Stomach smooth muscle (tissue), 2 donors: ENCODE results near the gene TP73.

Source experiments
- H3K27ac ChIP-seq: one replicate; pipeline ENCODE4 v1.7.0; 2013; ENCODE audit warnings: mild to moderate bottlenecking, low read length, inconsistent platforms
- H3K27me3 ChIP-seq, 2 donors: one replicate each; pipeline ENCODE4 v1.7.0; 2013; ENCODE audit warnings: low read length in 2 of 2; ENCODE audit not compliant: insufficient read depth in 2 of 2, control insufficient read depth in 1 of 2
- H3K36me3 ChIP-seq, 2 donors: one replicate each; pipeline ENCODE4 v1.7.0; 2013; ENCODE audit warnings: low read length in 2 of 2; ENCODE audit not compliant: control insufficient read depth in 2 of 2, insufficient read depth in 2 of 2
- H3K4me1 ChIP-seq: one replicate; pipeline ENCODE4 v1.7.0; 2013; ENCODE audit warnings: low read length; ENCODE audit not compliant: control insufficient read depth, insufficient read depth
- H3K4me3 ChIP-seq, 2 donors: one replicate each; pipeline ENCODE4 v1.7.0; 2013; ENCODE audit warnings: low read length in 2 of 2
- H3K9ac ChIP-seq, 2 donors: one replicate each; pipeline ENCODE4 v1.7.0; 2013; ENCODE audit warnings: low read length in 2 of 2, mild to moderate bottlenecking in 1 of 2
- H3K9me3 ChIP-seq, 2 donors: one replicate each; pipeline ENCODE4 v1.7.0; 2013; ENCODE audit warnings: low read length in 2 of 2; ENCODE audit not compliant: control insufficient read depth in 2 of 2
- donor health status: healthy.
- donor health status: Pancreatic carcinoma.

TP73 gene

DNA sequence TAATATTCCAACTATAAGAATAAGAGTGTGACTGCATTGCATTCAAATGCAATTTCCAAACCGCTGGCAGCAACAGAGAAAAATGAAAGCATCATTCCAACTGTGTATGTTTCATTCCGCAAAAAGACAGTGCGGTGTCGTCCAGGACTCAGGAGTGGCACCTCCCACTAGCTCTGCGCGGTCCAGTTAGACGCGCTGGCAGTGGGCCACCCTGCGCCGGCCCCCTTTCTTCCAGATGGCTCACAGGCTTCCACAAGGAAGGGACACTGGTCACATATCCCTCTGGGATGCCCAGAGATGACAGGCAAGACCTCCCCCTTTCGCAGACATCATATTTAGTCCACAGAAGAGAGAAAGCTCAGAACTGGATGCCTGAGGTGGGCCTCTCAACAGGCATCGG, 14.3 kb upstream of the TP73 start:
- no peaks in the 10 kb centered on the region for H3K4me1 ChIP-seq
- peaks cover 50 to 58% of the 10 kb centered on the region in 2 donors for H3K36me3 ChIP-seq
- no peak overlapping the region for H3K4me3 ChIP-seq
- H3K9ac ChIP-seq = no peak overlapping the region
- H3K27me3 ChIP-seq = no peaks in the 10 kb centered on the region
- H3K9me3 ChIP-seq = no peaks in the 10 kb centered on the region
- H3K27ac ChIP-seq = no peak overlapping the region

DNA sequence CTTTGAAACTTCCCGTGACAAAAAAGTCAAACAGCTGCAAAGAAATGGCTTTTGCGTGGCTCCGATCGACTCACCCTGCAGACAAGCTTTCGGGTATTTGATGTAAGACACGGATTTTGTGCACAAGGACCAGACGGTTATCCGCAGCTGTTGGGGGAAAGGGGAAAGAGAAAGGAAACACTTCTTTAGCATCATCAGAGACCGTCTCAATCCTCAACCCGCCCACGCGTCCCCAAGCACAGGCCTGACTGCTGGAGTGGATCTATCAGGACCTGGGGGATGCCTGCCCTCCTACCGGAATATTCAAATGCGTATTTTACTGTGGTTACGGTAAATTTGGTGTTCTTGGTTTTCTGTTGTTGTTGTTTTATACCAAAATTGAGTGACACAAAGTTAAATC, 13.6 kb upstream of the TP73 start:
- no peak overlapping the region for H3K27ac ChIP-seq
- no peaks in the 10 kb centered on the region for H3K4me1 ChIP-seq
- no peaks in the 10 kb centered on the region for H3K9me3 ChIP-seq
- no peaks in the 10 kb centered on the region for H3K27me3 ChIP-seq
- H3K9ac ChIP-seq = no peak overlapping the region
- H3K36me3 ChIP-seq = peaks cover 45 to 53% of the 10 kb centered on the region in 2 donors
- H3K4me3 ChIP-seq = no peak overlapping the region

DNA sequence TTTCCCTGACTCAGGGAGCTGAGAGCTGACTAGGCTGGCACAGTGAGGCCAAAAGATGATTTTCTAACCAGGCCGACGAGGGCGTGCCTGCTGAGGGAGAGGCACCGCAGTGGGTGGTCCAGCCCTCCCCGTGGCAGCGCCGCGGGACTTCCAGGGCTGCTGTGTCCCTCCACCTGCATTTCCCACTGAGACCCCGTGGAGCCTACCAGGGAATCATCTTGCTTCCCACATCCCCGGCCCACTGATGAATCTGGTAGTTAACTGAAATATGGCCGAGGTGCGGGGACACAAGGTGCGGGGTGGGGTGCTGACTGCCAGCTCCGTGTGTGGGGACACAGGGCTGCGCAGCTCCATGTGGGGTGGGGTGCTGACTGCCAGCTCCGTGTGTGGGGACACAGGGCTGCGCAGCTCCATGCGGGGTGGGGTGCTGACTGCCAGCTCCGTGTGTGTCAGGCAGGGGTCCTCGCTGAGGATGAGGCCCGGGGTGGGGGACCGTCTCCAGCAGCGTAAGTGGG, 12.9 kb upstream of the TP73 start:
- Histone ChIP-seq H3K4me1 (no peaks in the 10 kb centered on the region), H3K27me3 (no peaks in the 10 kb centered on the region), H3K9me3 (no peaks in the 10 kb centered on the region), H3K36me3 (peaks cover 39 to 47% of the 10 kb centered on the region in 2 donors), H3K27ac (no peak overlapping the region), H3K9ac (no peak overlapping the region), H3K4me3 (no peak overlapping the region)

DNA sequence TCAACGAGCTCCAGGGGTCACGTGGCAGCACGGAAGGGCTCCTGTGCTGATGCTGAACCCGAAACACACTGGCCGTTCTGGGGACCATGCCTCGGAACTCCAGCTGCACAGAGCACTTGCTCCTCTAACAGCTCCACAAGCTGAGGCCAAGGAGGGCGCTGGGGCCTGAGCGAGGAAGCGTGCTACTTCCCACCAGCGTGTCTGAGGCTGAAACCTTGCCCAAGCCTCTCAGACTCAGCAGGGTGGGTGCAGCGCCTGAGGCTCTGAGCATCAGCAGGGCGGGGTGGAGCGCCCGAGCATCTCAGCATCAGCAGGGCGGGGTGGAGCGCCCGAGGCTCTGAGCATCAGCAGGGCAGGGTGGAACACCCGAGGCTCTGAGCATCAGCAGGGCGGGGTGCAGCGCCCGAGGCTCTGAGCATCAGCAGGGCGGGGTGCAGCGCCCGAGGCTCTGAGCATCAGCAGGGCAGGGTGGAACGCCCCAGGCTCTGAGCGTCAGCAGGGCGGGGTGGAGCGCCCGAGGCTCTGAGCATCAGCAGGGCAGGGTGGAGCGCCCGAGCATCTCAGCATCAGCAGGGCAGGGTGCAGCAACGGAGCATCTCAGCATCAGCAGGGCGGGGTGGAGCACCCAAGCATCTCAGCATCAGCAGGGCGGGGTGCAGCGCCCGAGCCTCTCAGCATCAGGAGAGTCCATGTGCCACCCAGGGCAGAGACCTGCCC, 12.0 kb upstream of the TP73 start:
- no peaks in the 10 kb centered on the region for H3K4me1 ChIP-seq

DNA sequence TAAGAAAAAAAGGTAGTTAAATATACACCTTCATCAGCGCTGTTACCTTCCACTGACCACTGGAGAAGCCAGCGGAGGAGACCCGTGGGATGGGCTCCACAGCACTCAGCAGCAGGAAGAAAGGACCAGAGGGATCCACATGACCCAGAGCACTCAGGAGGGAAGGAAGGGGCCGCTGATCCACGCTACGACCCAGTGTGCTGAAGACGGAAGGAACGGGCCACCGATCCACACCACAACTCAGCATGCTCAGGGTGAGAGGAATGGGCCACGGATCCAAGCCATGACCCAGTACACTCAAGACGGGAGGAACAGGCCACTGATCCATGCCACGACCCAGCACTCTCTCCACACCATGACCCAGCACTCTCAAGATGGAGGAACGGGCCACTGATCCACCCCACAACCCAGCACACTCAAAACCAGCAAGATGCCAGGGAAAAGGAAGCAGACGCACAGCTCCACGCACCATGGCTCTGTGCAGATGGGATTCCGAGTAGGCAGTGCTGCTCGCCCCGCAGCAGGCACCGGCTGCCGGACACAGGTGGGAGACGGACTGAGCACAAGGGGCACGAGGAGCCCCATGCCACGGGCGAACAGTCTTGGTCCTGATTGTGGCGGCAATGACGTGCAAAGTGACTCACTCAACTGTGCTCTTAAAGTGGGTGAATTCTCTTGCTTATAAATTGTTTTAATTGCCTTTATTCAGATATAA, 11.1 kb upstream of the TP73 start:
- Histone ChIP-seq H3K9me3 (no peaks in the 10 kb centered on the region), H3K4me3 (no peak overlapping the region), H3K27me3 (no peaks in the 10 kb centered on the region), H3K4me1 (no peaks in the 10 kb centered on the region), H3K36me3 (peaks cover 26 to 36% of the 10 kb centered on the region in 2 donors), H3K27ac (no peak overlapping the region), H3K9ac (no peak overlapping the region)

More for the DNA sequence above, 12.0 kb upstream of the TP73 start:
- Histone ChIP-seq H3K9ac (no peak overlapping the region), H3K9me3 (no peaks in the 10 kb centered on the region), H3K36me3 (peaks cover 31 to 40% of the 10 kb centered on the region in 2 donors), H3K4me3 (no peak overlapping the region), H3K27ac (no peak overlapping the region), H3K27me3 (no peaks in the 10 kb centered on the region)

DNA sequence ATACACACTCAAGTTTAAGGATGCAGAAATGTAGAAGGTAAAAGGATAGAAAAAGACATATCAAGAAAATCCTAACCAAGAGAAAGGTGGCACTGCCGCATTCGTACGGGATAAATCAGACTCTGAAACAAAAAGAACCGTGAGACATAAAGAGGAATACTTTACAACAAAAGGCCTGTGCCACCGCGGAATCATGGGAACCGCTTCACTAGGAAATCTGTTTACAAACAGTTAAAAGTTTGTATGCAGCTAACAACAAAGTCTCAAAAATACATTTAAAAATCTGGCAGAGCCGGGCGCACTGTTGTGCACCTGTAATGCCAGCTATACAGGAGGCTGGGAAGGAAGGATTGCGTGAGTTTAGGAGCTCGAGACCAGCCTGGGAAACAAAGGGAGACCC, 10.5 kb upstream of the TP73 start:
- no peak overlapping the region for H3K9ac ChIP-seq
- no peaks in the 10 kb centered on the region for H3K4me1 ChIP-seq
- H3K36me3 ChIP-seq = peaks cover 26 to 35% of the 10 kb centered on the region in 2 donors
- no peaks in the 10 kb centered on the region for H3K27me3 ChIP-seq
- no peak overlapping the region for H3K4me3 ChIP-seq
- no peak overlapping the region for H3K27ac ChIP-seq
- no peaks in the 10 kb centered on the region for H3K9me3 ChIP-seq

DNA sequence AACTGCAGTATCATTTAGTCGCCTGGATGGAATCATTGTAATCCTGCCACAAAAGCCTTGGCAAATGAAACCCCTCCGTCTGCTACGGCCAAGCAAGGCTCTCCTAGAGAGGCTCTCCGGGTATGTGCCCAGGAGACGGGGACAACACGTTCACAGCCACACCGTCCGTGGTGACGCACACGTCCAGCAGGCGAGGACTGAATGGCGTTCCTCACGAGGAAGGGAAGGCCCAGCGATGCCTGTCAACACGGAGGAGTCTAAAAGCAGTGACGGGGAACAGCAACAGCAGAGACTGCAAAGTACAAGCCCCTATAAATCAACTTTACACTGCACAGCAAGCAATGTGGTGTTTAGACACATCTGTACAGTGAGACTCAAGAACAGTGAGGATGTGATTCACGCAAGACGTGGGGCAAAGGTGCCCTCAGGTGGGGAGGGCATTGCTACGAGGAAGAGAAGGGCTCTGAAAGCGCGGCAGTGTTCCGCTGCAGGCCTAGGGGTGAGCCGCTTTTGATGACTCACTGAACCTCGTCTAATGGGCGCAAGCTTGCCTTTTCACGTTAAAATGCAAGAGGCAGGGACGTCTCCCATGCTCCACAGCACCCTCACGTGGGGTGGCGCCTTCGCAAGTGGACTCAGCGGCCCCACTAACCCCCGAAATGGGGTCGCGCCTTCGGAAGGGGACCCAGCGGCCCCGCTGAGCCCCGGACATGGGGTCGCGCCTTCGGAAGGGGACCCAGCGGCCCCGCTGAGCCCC, 9.2 kb upstream of the TP73 start:
- Histone ChIP-seq H3K9me3 (no peaks in the 10 kb centered on the region), H3K27ac (no peak overlapping the region), H3K4me1 (no peaks in the 10 kb centered on the region), H3K27me3 (no peaks in the 10 kb centered on the region), H3K9ac (no peak overlapping the region), H3K36me3 (peaks cover 21 to 29% of the 10 kb centered on the region in 2 donors), H3K4me3 (no peak overlapping the region)

DNA sequence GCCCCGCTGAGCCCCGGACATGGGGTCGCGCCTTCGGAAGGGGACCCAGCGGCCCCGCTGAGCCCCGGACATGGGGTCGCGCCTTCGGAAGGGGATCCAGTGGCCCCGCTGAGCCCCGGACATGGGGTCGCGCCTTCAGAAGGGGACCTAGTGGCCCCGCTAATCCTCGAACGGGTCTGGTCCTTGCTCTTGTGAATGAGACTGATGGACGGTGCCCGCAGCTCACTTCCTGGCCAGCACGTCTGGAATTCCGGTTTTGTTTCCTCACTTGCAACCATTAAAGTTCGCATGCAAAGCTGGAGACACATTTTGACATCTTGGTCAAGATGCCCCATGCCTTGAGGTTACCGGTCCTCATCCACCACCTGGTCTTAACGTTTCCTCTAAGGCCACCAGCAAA, 8.0 kb upstream of the TP73 start:
- no peaks in the 10 kb centered on the region for H3K27me3 ChIP-seq
- H3K4me3 ChIP-seq = no peak overlapping the region
- no peak overlapping the region for H3K27ac ChIP-seq
- peaks cover 14 to 22% of the 10 kb centered on the region in 2 donors for H3K36me3 ChIP-seq
- peaks cover 4% of the 10 kb centered on the region for H3K4me1 ChIP-seq
- H3K9me3 ChIP-seq = no peaks in the 10 kb centered on the region
- no peak overlapping the region for H3K9ac ChIP-seq

DNA sequence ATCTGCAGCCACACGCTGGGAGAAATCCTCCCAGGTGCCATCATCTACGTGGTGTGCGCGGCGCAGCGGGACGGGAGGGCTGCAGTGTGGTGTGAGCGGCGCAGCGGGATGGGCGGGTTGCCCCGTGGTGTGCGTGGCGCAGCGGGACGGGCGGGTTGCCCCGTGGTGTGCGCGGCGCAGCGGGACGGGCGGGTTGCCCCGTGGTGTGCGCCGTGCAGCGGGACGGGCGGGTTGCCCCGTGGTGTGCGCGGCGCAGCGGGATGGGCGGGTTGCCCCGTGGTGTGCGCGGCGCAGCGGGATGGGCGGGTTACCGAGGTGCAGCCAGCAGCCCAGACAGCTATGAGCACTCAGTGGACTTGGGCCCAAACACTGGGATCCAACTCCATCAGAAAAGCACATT, 7.1 kb upstream of the TP73 start:
- Histone ChIP-seq H3K9ac (no peak overlapping the region), H3K27ac (no peak overlapping the region), H3K36me3 (peaks cover 13 to 18% of the 10 kb centered on the region in 2 donors), H3K4me3 (no peak overlapping the region), H3K4me1 (peaks cover 10% of the 10 kb centered on the region), H3K27me3 (no peaks in the 10 kb centered on the region), H3K9me3 (no peaks in the 10 kb centered on the region)

DNA sequence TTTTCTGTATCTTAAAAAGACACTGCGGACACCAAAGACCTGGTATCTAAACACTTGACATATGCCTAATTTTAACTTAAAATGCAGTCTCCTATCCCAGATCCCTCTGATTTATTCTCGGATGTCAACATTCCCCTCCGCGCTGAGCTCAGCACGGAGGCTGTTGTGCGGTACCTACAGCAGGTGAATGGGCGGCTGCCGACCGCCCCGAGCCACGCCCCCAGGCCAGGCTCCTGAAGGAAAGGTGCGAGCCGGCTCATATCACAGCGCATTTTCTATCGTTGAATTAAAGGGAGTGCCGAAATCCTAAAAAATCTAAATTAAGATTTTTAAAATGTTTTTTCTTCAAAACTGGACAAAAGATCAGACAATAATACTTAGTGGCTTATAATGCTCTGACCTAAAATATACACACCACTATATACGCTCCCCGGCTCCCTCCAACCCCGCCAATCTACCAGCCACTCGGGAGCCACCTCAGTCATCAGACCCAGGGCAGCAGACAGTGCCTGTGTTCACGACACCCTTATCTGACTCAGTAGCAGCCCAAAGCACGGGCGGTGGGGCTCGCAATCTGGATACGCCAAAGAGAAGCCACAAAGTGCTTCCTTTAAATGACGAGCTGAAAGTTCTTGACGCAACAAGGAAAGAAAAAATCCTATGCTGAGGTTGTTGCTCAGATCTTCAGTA, 6.5 kb upstream of the TP73 start:
- H3K27ac ChIP-seq = no peak overlapping the region
- no peaks in the 10 kb centered on the region for H3K9me3 ChIP-seq
- H3K27me3 ChIP-seq = peaks cover 5% of the 10 kb centered on the region in 2 donors
- H3K4me3 ChIP-seq = no peak overlapping the region
- peaks cover 14% of the 10 kb centered on the region for H3K4me1 ChIP-seq
- peaks cover 13 to 18% of the 10 kb centered on the region in 2 donors for H3K36me3 ChIP-seq
- no peak overlapping the region for H3K9ac ChIP-seq
